Measurements from ENCODE around the gene CDCA7L. TPM values are rescaled to one million over a fixed set of nuclear protein-coding genes. Genes with fewer than 3 reads are reported as not detected.

Gene CDCA7L, protein sequence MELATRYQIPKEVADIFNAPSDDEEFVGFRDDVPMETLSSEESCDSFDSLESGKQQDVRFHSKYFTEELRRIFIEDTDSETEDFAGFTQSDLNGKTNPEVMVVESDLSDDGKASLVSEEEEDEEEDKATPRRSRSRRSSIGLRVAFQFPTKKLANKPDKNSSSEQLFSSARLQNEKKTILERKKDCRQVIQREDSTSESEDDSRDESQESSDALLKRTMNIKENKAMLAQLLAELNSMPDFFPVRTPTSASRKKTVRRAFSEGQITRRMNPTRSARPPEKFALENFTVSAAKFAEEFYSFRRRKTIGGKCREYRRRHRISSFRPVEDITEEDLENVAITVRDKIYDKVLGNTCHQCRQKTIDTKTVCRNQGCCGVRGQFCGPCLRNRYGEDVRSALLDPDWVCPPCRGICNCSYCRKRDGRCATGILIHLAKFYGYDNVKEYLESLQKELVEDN
- 69.7 and 77.8 TPM in 2 replicates for total RNA-seq (2014; rRNA removed; shearing (Covaris generic))
- 51.1 and 52.7 TPM in 2 replicates for polyA plus RNA-seq (2015; cell fraction: cytosol; rRNA removed)
- polyA plus RNA-seq (2015; cell fraction: nucleus; rRNA removed) = 36.0 and 40.3 TPM in 2 replicates

DNA sequence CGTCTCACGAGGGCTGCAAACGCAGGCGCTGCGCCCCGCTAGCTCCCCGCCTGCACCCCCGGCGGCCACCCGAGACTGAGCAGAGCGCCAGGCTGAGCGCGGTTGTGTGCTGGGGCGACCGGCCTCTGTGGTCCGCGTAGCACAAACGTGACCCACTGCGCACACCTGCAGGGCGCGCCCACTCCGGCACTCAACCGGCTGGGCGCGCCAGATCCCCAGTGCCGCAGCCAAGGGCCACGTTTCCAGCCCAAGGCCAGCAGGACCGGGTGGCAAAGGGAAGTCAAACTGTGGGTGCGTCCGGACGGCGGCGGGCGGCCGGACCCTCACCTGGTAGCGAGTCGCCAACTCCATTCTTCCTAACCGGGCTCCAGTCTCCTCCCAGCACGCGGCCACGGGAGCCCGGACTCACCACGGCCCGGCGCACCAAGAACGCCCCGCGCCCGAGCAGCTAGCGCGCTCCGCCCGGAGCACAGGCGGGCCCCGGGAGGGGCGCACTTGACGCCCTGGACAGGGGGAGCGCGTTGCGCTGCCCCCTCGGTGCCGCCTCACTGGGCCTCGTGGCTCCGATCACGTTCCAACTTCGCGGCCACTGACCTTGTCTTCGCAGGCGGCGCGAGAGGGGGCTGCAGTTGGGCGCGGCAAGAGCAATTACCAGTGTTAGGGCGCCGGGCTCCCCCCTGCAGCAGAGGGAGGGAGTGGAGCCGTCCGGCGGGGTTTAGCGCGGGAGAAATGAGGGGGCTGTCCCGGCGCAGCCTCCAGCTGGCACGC is at the start of gene CDCA7L:
Gene CDCA7L (minus strand): TSS at position 446 of the 768 bp plus-strand sequence. CDS start 95 bp downstream, at position 351.
- peak; percentile 74 for DNase-seq (ENCODE audit: low read depth)

DNA sequence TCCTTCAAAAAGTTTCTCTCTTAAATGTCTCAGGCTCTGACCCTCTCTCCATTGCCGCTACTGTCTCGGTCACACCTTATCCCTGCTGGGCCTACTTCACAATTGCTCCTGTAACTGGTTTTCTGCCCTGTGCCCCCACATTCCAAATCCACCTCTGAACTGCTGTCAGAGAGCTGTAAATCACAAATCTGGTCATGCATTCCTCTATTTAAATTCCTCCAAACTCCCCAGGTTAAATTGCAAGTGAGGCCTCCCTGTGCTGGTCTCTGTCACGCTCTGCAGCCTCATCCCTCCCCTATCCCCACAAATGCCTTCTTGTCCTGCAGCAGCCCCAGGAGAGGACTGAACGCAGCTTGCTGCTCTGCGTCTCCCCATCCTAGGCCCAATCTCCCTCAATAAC is 40.4 kb upstream of the CDCA7L start:
- no peak for DNase-seq (ENCODE audit: low read depth)

DNA sequence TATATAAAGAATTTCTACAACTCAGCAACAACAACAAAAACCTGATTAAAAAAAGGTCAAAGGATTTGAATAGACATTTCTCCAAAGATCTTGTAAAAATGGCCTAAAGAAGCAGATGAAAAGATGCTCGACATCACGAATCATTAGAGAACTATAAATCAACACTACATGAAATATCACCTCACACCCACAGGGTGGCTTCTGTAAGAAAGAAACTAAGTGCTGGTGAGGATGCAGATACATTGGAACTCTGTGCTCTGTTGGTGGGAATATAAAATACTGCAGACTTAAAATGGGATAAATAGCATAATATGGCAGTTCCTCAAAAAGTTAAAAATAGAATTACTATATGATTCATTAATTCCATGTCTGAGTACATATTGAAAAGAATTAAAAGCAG is 38.3 kb upstream of the CDCA7L start:
- no peak for DNase-seq (ENCODE audit: low read depth)

DNA sequence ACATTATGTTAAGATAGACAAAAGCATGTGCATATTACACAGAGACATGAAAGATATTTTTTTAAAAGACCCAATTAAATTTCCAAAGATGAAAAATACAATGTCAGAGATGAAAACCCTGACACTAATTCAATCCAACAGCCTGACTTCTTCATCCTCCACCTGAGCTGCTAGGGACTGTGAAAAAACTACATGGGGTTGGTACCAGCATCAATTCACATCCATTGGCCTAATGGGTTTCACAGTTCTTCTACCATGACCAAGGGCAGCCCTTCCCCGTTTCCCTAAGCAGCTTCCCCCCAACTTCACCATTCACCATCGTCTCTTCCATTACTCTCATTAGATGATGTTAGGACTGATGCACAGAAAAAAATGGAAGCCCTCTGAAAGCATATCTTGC is 37.4 kb upstream of the CDCA7L start:
- DNase-seq (ENCODE audit: low read depth) = no peak

DNA sequence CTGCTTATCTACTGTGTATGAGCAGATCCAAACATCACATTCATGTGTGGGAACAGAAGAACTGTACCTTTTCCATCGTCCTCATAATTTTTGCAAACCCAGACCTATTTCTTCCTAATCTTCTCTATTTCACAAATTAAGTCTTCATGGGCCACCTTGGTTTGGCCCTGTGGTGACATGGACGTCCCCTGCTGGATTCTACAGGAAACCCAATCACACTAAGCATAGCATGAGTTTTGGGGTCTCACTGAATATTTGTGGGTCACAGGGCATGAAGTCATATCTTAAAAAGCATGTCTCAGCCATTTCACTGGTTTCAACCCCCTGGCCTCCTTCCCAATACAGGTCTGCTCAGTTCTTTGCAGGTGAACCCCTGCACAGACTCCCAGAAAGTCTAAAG is 35.8 kb upstream of the CDCA7L start:
- DNase-seq (ENCODE audit: low read depth) = no peak

DNA sequence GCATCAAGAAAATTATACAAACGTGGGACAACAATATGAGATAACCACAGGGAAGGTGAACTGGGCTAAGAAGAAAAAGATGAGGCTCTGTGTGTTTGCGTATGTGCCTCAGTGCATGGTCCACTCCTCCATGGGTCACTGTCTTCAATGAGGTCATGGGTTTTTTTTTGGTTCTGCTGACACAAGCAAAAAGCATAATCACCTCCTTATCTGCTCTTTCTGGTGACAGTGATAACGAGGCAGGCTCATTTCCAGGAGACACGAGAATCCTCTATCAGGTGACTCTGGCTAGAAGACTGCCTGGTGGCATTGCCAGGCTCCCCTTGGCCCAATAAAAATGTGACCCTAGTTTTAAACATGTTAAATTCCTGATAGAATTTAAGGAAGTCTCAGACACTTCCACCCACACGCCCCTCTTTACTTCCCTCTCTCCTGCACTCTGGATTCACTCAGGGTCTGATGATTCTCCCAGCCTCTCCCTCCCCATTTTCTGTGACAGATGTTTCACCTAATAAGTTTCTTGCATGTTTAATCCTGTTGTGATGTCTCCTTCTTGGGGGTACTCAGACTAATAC is 35.3 kb upstream of the CDCA7L start:
- DNase-seq (ENCODE audit: low read depth) = no peak

DNA sequence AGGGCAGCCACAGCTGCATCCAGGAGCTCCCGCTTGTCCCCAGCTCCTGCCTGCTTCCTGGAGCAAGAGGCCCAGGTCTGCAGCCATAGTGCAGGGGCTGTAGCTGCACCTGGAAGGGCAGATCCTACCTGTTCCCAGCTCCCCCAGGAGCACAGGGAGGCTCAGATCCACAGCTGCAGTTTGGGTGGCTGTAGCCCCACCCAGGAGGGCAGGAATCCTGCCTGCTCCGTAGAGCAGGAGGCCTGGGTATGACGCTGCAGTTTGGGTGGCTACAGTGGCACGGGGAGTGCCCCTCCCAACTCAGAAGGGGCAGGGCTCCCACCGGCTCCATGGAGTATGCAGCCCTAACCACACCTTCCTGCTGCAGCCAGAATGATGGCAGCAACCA is 26.7 kb upstream of the CDCA7L start:
- DNase-seq (ENCODE audit: low read depth) = peak; percentile 33

DNA sequence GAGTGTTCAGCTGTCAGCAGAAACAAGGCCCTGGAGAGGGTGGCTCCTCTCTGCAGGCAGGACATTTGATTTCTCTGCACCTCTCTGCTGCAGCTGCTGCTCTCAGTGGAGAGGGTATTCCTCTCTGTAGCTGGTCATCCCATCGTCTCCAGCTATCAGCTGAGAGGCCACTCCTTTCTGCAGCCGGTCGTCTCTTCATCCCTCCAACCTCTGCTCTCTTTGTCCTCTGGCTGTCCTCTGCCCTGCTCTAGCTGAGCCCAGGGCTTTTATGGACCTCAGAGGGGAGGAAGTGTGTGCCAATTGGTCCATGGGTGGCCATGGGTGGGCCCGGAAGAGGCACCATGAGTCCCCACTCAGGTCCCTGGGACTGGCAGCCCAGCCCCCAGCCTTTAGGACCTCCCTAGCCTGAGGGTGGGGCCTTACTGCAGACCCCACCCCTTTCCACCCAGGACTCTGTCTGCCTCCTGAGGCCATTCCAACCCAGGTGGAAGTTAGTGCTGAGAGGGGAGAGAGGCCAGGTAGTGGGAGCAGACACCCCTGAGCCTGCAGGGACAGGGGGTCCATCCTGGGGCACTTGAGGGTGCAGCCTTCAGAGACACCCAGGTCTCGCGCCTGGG is 26.2 kb upstream of the CDCA7L start:
- DNase-seq (ENCODE audit: low read depth) = peak; percentile 8

DNA sequence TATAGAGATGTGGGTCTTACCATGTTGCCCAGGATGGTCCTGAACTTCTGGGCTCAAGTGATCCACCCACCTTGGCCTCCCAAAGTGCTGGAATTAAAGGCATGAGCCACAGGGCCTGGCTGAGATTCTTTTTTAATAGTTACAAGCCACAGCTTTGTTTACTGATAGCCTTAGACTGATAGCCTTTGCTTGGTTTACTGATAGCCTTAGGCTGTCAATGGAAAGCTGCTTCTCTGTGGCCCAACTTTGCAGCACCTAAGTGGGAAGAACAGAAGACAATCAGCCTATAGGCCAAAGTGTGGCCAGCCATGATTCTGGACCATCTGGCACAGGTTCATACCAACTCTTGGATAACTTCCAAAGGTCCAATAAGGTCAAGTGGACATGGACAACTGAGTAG is 24.1 kb upstream of the CDCA7L start:
- DNase-seq (ENCODE audit: low read depth) = no peak

DNA sequence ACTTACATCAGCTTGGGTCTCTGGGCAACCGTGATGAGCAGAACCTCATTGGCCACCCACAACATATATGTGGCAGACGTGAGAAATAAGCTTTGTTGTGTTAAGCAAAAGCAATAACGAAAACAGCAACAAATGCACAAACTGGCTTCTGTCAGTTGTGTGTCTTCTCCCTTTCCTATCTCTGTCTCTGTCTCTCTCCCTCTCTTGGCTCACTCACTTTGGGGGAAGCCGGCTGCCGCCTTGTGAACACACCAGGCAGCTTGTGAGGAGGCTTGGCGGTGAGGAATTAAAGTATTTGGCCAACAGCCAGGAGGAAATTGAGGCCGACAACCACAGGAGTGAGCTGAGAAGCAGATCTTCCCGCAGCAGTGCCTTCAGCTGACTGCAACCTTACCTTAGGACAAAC is 21.9 kb upstream of the CDCA7L start:
- no peak for DNase-seq (ENCODE audit: low read depth)

DNA sequence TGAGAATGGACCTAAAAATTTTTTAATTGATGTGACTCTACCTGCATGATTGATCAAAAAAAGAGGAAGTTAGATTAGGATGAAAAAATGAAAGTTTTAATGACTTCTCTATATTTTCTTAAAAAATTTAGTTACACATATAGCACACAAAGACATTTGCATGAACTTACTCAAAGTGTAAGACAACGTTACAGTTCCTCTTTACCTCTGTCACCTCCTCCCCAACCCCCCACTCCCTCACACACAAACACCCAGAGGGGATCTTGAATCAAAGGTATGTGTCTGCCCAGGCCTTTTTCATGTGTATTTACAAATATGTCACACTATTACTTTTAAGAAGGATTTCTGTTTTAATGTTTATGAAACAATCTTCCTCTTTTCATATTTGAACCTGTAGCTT is 20.6 kb upstream of the CDCA7L start:
- DNase-seq (ENCODE audit: low read depth) = no peak

DNA sequence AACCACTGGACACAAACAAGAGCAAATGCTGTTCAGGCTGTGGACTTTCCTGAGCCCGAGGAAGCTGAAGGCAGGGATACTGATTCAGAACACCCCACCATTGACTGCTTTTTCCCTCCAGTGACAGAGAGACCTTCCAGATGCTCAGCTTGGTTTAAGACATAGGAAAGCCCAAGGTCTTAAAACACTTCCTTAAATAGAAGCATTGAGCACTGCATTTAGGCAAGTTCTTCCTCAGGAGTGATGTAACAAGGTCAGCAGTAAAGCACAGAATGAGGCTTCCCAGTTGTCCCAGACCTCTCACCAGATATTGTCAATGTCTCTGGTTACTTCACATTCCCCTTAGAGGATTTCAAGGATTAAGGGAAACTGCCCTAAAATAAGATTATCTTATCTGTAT is 19.6 kb upstream of the CDCA7L start:
- no peak for DNase-seq (ENCODE audit: low read depth)

DNA sequence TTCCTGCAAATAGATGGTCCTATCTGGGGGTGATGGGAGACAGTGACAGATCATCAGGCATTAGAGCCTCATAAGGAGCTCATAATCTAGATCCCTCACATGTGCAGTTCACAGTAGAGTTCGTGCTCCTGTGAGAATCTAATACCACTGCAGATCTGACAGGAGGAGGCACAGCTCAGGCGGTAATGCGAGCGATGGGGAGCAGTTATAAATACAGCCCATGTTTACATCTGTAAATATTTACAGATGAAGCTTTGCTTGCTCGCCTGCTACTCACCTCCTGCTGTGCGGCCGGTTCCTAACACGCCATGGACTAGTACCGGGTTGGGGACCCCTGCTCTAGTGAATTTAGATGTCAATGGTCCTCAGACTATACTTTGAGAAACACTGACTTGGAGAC is 17.0 kb upstream of the CDCA7L start:
- DNase-seq (ENCODE audit: low read depth) = no peak

DNA sequence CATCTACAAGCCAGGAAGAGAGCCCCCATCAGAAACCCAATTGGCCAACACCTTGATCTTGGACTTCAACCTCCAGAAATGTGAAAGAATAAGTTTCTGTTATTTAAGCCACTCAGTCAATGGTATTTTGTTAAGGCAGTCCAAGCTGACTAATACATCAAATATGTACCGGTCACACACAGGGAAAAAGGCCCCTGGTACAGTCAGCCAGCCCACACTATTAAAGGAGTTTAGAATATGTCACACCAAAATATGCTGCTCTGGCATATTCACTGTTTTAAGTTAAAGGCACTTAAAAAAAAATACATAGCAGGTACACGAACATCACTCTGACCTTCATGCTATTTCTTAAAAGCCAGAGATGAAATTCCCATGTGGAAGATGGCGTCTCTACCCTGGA is 15.2 kb upstream of the CDCA7L start:
- peak; percentile 73 for DNase-seq (ENCODE audit: low read depth)

DNA sequence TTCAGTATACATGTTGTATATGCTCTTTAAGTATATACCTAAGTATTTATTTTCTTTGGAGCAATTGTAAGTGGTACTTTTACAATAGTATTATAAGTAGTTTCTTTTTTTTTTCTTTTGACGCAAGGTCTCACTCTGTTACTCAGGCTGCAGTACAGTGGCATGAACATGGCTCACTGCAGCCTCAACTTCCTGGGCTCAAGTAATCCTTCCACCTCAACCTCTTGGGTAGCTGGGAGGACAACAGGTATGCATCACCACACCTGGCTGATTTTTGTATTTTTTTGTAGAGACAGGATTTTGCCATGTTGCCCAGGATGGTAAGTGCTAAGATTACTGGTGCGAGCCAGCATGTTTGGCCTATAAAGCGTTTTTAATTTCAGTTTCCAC is 13.7 kb upstream of the CDCA7L start:
- DNase-seq (ENCODE audit: low read depth) = no peak

DNA sequence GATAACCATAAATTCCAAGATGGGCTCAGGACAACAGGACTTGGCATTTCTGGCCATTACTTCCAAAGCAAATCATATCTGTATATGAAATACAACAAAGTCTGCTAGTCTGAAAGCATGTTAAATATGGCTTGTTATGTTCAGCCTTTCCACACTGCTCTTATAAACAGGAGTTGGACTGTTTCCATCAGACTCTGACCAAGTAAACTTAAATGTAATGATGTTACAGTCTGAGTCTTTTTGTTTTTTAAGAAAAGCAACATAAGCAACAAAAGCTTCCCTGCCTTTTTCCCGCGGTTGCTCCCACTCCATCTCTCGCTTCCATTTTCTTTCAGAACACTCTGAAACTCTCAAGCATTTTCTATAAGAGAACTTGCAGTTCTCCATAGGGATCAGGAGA is 8.1 kb upstream of the CDCA7L start:
- no peak for DNase-seq (ENCODE audit: low read depth)

DNA sequence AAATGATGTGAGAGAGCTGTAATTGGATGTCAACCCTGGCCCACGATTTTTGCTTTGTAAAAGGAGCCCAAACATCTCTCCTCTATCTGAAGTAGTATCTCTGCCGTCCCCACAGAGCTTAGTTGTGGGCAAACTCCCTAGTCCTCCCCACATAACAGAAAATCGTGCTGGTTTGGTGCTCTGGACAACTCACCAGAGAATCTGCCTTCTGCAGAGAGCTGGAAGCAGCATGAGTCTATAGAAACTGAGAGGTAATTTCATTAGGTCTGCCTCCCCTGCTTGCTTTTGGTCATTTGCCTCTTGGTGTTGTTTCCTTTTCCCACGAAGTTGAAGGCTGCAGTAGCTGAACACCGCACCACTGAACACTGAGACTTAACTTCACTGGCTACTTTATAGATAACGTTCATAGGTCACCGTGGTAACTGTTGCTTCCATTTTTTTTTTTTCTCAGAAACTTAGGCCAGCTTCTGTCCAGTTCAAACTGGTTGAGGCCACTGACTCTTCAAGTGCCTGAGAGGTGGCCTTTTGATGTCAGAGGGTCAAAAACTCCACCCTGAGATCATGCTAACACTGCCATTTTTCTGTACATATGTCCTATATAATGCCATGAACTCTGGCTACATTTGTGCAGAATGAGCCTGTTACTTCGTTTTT is 3.3 kb upstream of the CDCA7L start:
- DNase-seq (ENCODE audit: low read depth) = no peak

DNA sequence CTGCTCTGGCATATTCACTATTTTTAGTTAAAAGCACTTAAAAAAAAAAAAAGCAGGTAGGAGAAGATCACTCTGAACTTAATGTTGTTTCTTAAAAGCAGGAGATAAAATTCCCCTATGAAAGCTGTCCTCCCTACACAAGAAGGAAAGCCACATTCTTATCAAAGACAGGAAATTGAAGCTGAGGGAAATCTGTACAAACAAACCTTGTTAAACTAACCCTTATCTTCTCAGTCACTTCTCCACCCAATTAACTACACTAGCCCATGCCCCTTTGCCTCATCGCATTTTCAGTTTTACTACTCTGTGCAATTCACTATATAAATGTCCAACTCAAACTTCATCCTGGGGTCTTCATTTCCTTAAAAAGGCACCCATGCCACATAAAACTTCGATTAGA is 2.7 kb upstream of the CDCA7L start:
- DNase-seq (ENCODE audit: low read depth) = no peak

DNA sequence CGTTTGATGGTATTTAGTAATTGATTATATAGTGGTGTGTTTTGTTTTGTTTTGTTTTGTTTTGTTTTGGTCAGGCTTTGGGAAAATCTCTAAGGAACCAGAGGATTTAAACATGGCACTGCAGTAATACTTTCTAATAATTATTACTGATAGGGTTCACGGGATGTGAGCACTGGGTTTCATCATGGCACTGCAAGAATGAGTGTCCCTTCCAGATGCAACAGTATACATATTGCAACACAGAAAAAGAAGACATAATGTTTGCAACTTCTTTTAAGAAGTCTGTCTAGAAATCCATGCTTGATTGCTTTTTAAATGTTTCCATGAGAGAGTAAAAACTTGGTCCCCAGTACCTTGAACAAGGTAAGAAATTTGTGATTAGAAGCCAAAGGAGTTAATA is 2.2 kb upstream of the CDCA7L start:
- no peak for DNase-seq (ENCODE audit: low read depth)

DNA sequence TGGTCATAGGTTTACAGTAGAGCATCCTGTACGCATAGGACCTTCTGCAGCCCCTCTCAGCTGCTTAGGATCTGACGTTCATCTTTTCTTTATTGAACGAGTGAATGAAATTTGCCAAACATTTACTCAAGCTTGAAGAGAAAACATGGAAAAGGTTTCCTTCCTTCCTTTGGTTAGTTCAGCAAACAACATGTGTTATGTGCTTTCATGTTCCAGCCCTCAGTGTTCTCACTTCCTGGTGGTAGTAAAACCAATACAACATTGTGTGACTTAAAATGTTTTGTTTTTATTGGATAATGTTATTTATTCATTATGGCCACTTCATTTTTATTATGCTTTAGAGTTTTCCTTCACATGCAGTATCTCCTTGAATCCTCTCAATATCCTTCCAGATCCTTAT is 1.4 kb upstream of the CDCA7L start:
- no peak for DNase-seq (ENCODE audit: low read depth)

DNA sequence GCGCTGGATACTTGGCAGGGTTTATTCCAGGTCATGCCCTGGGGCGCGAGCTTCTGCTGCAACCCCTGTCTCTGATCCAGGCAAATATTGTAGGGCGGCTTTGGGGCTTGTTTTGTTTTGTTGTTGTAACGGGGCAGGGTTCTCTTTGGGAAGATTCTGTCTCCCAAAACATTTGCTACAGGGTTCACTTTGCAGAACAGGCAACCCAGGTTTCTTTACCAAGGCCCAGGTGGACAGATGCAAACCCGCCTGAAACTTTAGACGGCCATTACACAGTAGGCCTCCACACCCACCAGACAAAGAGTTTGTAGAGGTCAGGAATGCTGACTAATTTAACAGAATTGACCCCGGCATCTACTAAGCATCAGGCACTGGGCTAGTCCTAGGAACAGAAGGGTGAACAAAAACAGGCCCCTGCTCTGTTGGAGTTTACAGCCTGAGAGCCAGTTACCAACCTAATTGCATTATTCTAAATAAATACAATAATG is 567 bp upstream of the CDCA7L start:
- DNase-seq (ENCODE audit: low read depth) = no peak
